ENCODE measurements around the gene ZCCHC2. TPM values are rescaled to one million over a fixed set of nuclear protein-coding genes. Genes with fewer than 3 reads are reported as not detected.

Gene ZCCHC2
- total and polyA plus RNA-seq, 2 of the 4 experiments (the other 2 are of a cell fraction): 3.2 to 3.6 TPM

- dilution Hi-C loops (cut with HindIII; ENCODE audit: low sequenced_read_pairs, unreplicated experiment): no loop called here
- POLR2A ChIA-PET (ENCODE audit: unreplicated experiment): no interaction called here
Measured at GRCh38 chr18:62512532-62512931, 10.3 kb upstream of the ZCCHC2 start.

More at GRCh38 chr18:62512532-62512931, 10.3 kb upstream of the ZCCHC2 start:
- H4K20me1 ChIP-seq (ENCODE audit: insufficient read depth, low read length): no peaks in the 10 kb centered on the region
- no peak overlapping the region for H3K4me3 ChIP-seq (ENCODE audit: insufficient read depth, low read depth, low read length)
- no peaks in the 10 kb centered on the region for H3K27me3 ChIP-seq (ENCODE audit: control insufficient read depth, insufficient read depth, low read length)
- peaks cover 5% of the 10 kb centered on the region for H3K9me3 ChIP-seq (ENCODE audit: control insufficient read depth, insufficient read depth, low read length)
- no peak overlapping the region for H3K18ac ChIP-seq (ENCODE audit: low read depth, low read length)
- WGBS, 2 experiments (ENCODE audit: extremely low coverage in 2 of 2, insufficient read length in 1 of 2): no CpG with 5 or more reads among the region's 1 CpG
- BruUV-seq (replicated peaks): no TSS peak
- no peak overlapping the region for H4K91ac ChIP-seq (ENCODE audit: insufficient read depth, low read depth, low read length)
- H2AK5ac ChIP-seq (ENCODE audit: low read depth, low read length): no peak overlapping the region
- H2AK9ac ChIP-seq (replicated peaks; ENCODE audit: low read depth, low read length, poor library complexity): no peak overlapping the region
- no peaks in the 10 kb centered on the region for H3K4me1 ChIP-seq (ENCODE audit: control insufficient read depth, insufficient read depth, low read length)
- H3K27ac ChIP-seq (ENCODE audit: insufficient read depth, low read length): no peak overlapping the region
- no peaks in the 10 kb centered on the region for H3K36me3 ChIP-seq (ENCODE audit: control insufficient read depth, insufficient read depth, low read length)
- no peak for ATAC-seq (ENCODE audit: low read depth)
- no peak overlapping the region for H2BK5ac ChIP-seq (ENCODE audit: low read depth, low read length, poor library complexity, severe bottlenecking)
- no peak overlapping the region for H3K9ac ChIP-seq (ENCODE audit: low read depth, low read length)
- H2BK20ac ChIP-seq (ENCODE audit: low read depth, low read length): no peak overlapping the region
- no peak overlapping the region for H3K23ac ChIP-seq (ENCODE audit: low read depth, low read length)
- no peak overlapping the region for H3K4ac ChIP-seq (ENCODE audit: low read depth, low read length)
- no peak overlapping the region for H2BK120ac ChIP-seq (ENCODE audit: low read depth, low read length)
- H3K56ac ChIP-seq (ENCODE audit: extremely low read depth, insufficient read depth, low read length): no peak overlapping the region
- no peak overlapping the region for H3K4me2 ChIP-seq (ENCODE audit: low read depth, low read length)
- TF ChIP-seq ELK1 (IDR thresholded peaks at IDR 0.05; ENCODE audit: borderline replicate concordance, low read depth, low read length) (no peak), BHLHE40 (IDR thresholded peaks at IDR 0.05; ENCODE audit: low read depth, low read length) (no peak), USF2 (IDR thresholded peaks at IDR 0.05; ENCODE audit: low read depth, low read length) (no peak)
- H3K79me1 ChIP-seq (ENCODE audit: low read depth in 1 of 2, low read length in 2 of 2): no peaks in the 10 kb centered on the region
- DNase-seq: no peak
- in situ Hi-C loops (cut with MboI; ENCODE audit: low sequenced_read_pairs) (no loop called here), intact Hi-C loops (cut with micrococcal nuclease) (no loop called here)
- no peak overlapping the region for H3K14ac ChIP-seq (replicated peaks; ENCODE audit: low read depth, low read length)
- CTCF ChIA-PET: no interaction called here
- H4K8ac ChIP-seq (ENCODE audit: low read depth in 2 of 2, low read length in 2 of 2): no peak overlapping the region
- H3K9me1 ChIP-seq (ENCODE audit: insufficient read depth, low read length): no peaks in the 10 kb centered on the region
- no peak overlapping the region for H4K5ac ChIP-seq (ENCODE audit: low read depth, low read length)
- no peak overlapping the region for H2AFZ ChIP-seq (replicated peaks; ENCODE audit: low read length, poor library complexity)
- H2BK15ac ChIP-seq (ENCODE audit: low read depth, low read length): no peak overlapping the region

Measured in IMR-90 (cell line).